Lower leg skin (tissue), 3 donors: ENCODE results near the gene ECT2L.

Source experiments
- POLR2A ChIP-seq, 2 donors: fragments of 450-650 bp; IDR thresholded peaks; one replicate each; pipeline ENCODE4 v1.6.1; 2016 to 2017; ENCODE audit warnings: antibody characterized with exemption in 2 of 2, mild to moderate bottlenecking in 1 of 2, moderate library complexity in 1 of 2
- TF ChIP-seq, protein P1 (sequence below), 3 donors: fragments of 450-650 bp; IDR thresholded peaks; one replicate each; pipeline ENCODE4 v1.5.1; 2016; ENCODE audit warnings: antibody characterized with exemption in 3 of 3, mild to moderate bottlenecking in 3 of 3, moderate library complexity in 2 of 3

- TF ChIP-seq POLR2A (IDR thresholded peaks at IDR 0.05): no peak
- TF ChIP-seq, protein P1, sequence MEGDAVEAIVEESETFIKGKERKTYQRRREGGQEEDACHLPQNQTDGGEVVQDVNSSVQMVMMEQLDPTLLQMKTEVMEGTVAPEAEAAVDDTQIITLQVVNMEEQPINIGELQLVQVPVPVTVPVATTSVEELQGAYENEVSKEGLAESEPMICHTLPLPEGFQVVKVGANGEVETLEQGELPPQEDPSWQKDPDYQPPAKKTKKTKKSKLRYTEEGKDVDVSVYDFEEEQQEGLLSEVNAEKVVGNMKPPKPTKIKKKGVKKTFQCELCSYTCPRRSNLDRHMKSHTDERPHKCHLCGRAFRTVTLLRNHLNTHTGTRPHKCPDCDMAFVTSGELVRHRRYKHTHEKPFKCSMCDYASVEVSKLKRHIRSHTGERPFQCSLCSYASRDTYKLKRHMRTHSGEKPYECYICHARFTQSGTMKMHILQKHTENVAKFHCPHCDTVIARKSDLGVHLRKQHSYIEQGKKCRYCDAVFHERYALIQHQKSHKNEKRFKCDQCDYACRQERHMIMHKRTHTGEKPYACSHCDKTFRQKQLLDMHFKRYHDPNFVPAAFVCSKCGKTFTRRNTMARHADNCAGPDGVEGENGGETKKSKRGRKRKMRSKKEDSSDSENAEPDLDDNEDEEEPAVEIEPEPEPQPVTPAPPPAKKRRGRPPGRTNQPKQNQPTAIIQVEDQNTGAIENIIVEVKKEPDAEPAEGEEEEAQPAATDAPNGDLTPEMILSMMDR (IDR thresholded peaks at IDR 0.05): no peak
Measured at GRCh38 chr6:138953451-138953850, 157.6 kb downstream of the ECT2L start.
